H1 (cell line): ENCODE measurements around the gene TOM1. TPM values are rescaled to one million over a fixed set of nuclear protein-coding genes. Genes with fewer than 3 reads are reported as not detected.

ENCODE experiments used
- CTCF ChIA-PET: fragments of 300-600 bp; sonication (Branson Sonifier 250); formaldehyde crosslinking; loops from one replicate; lab custom pipeline; 2021; ENCODE audit not compliant: partially characterized antibody; lab: Charles Lee
- POLR2A ChIA-PET: fragments of 300-600 bp; sonication (Branson Sonifier 250); formaldehyde crosslinking; loops from one replicate; lab custom pipeline; 2021; ENCODE audit warnings: inconsistent platforms; ENCODE audit not compliant: partially characterized antibody; lab: Charles Lee
- DNase-seq, 2 experiments: peaks; one replicate each; pipeline versions ENCODE4 v3.0.0 to v3.0.0-alpha.2; 2010 to 2022; ENCODE audit warnings: low spot score in 2 of 2, low read depth in 1 of 2, mixed read lengths in 1 of 2
- FAIRE-seq: peaks from 2 replicates; lab custom pipeline; 2011; peaks lifted over from hg19 to GRCh38; lab: Jason Lieb, UNC
- H2AFZ ChIP-seq: 2 replicates; pipeline ENCODE4 v1.8.1; 2012; ENCODE audit warnings: low read length, inconsistent platforms
- H2AK5ac ChIP-seq: 2 replicates; pipeline ENCODE4 v1.6.1; 2013; ENCODE audit warnings: low read depth, low read length
- H2BK120ac ChIP-seq: replicated peaks from 2 replicates; pipeline ENCODE3; 2013; ENCODE audit warnings: low read depth, low read length, inconsistent platforms
- H2BK12ac ChIP-seq: 2 replicates; pipeline ENCODE4 v1.6.1; 2013; ENCODE audit warnings: low read depth, low read length
- H2BK15ac ChIP-seq: 2 replicates; pipeline ENCODE4 v1.6.1; 2013; ENCODE audit warnings: low read length
- H2BK20ac ChIP-seq: 2 replicates; pipeline ENCODE4 v1.6.1; 2013; ENCODE audit warnings: low read length
- H2BK5ac ChIP-seq: 2 replicates; pipeline ENCODE4 v1.6.1; 2013; ENCODE audit warnings: low read depth, low read length
- H3K14ac ChIP-seq: 2 replicates; pipeline ENCODE4 v1.6.1; 2013; ENCODE audit warnings: inconsistent platforms; ENCODE audit not compliant: insufficient read length
- H3K18ac ChIP-seq: 2 replicates; pipeline ENCODE4 v1.6.1; 2013; ENCODE audit warnings: low read length; ENCODE audit errors: extremely low read depth
- H3K23ac ChIP-seq: 2 replicates; pipeline ENCODE4 v1.6.1; 2013; ENCODE audit warnings: inconsistent platforms; ENCODE audit not compliant: insufficient read length
- H3K23me2 ChIP-seq: 2 replicates; pipeline ENCODE4 v1.6.1; 2013; ENCODE audit warnings: low read depth, low read length
- H3K27ac ChIP-seq: 2 replicates; pipeline ENCODE4 v1.6.1; 2011; ENCODE audit warnings: low read depth, low read length, inconsistent platforms
- H3K27me3 ChIP-seq, 4 experiments: replicated peaks in 1 of 4; 1 replicate in 1 of 4; 2 replicates in 3 of 4; pipeline versions ENCODE4 v1.6.1 to v1.8.1; 2011 to 2013; ENCODE audit warnings: low read length in 3 of 4, mild to moderate bottlenecking in 3 of 4, inconsistent platforms in 2 of 4, mixed read lengths in 2 of 4, moderate library complexity in 1 of 4; ENCODE audit not compliant: control insufficient read depth in 3 of 4, insufficient read depth in 3 of 4; ENCODE audit errors: extremely low read depth in 1 of 4
- H3K36me3 ChIP-seq, 4 experiments: 2 replicates each; pipeline versions ENCODE4 v1.6.1 to v1.8.1; 2011 to 2013; ENCODE audit warnings: mild to moderate bottlenecking in 4 of 4, low read length in 3 of 4, moderate library complexity in 2 of 4, control low read depth in 1 of 4, inconsistent platforms in 1 of 4; ENCODE audit not compliant: insufficient read depth in 4 of 4, control insufficient read depth in 2 of 4
- H3K4ac ChIP-seq: replicated peaks from 2 replicates; pipeline ENCODE3; 2013; ENCODE audit warnings: low read length, low read depth, mixed read lengths, inconsistent platforms; ENCODE audit not compliant: insufficient read length
- H3K4me1 ChIP-seq, 4 experiments: replicated peaks in 1 of 4; 1 replicate in 1 of 4; 2 replicates in 3 of 4; pipeline versions ENCODE4 v1.6.1 to v1.8.1; 2011 to 2013; ENCODE audit warnings: low read length in 3 of 4, inconsistent platforms in 2 of 4, mixed read lengths in 1 of 4; ENCODE audit not compliant: insufficient read depth in 4 of 4, control insufficient read depth in 3 of 4
- H3K4me2 ChIP-seq, 2 experiments: 2 replicates each; pipeline versions ENCODE4 v1.6.1 to v1.8.1; 2011 to 2013; ENCODE audit warnings: low read depth in 2 of 2, low read length in 2 of 2, control low read depth in 1 of 2, inconsistent platforms in 1 of 2, mild to moderate bottlenecking in 1 of 2; ENCODE audit not compliant: insufficient read depth in 1 of 2
- H3K4me3 ChIP-seq, 4 experiments: fragments of 200-600, 300-600 bp in 1 of 4; sonication (generic), shearing (Covaris generic), sonication (Bioruptor Twin) in 1 of 4; 2 replicates each; pipeline versions ENCODE4 v1.5.1 to v1.8.1; 2011 to 2016; ENCODE audit warnings: low read length in 4 of 4, low read depth in 3 of 4, control low read depth in 2 of 4, inconsistent platforms in 2 of 4, mild to moderate bottlenecking in 2 of 4, mixed read lengths in 1 of 4, moderate library complexity in 1 of 4; ENCODE audit not compliant: insufficient read depth in 2 of 4; ENCODE audit errors: extremely low read depth in 1 of 4
- H3K56ac ChIP-seq: replicated peaks from 2 replicates; pipeline ENCODE3; 2013; ENCODE audit warnings: low read depth, mild to moderate bottlenecking, mixed read lengths, low read length, inconsistent platforms; ENCODE audit not compliant: insufficient read length
- H3K79me1 ChIP-seq: 2 replicates; pipeline ENCODE4 v1.6.1; 2013; ENCODE audit warnings: low read depth, low read length, control low read depth
- H3K79me2 ChIP-seq, 2 experiments: 2 replicates each; pipeline versions ENCODE4 v1.6.1 to v1.8.1; 2012 to 2013; ENCODE audit warnings: low read length in 2 of 2, mild to moderate bottlenecking in 2 of 2, inconsistent platforms in 1 of 2; ENCODE audit not compliant: insufficient read depth in 2 of 2, control insufficient read depth in 1 of 2
- H3K9ac ChIP-seq, 4 experiments: replicated peaks in 1 of 4; 1 replicate in 1 of 4; 2 replicates in 3 of 4; pipeline versions ENCODE4 v1.6.1 to v1.8.1; 2011 to 2013; ENCODE audit warnings: low read depth in 3 of 4, low read length in 3 of 4, control low read depth in 2 of 4, mild to moderate bottlenecking in 2 of 4, moderate library complexity in 2 of 4, inconsistent platforms in 1 of 4; ENCODE audit errors: extremely low read depth in 1 of 4
- H3K9me3 ChIP-seq, 2 experiments: 2 replicates each; pipeline versions ENCODE4 v1.6.1 to v1.8.1; 2012 to 2013; ENCODE audit warnings: mild to moderate bottlenecking in 2 of 2, moderate library complexity in 2 of 2, control low read depth in 1 of 2, inconsistent platforms in 1 of 2, low read depth in 1 of 2, low read length in 1 of 2, mixed read lengths in 1 of 2; ENCODE audit not compliant: insufficient read depth in 2 of 2
- H4K20me1 ChIP-seq, 2 experiments: replicated peaks in 1 of 2; 2 replicates each; pipeline versions ENCODE3 to v1.8.1; 2011 to 2013; ENCODE audit warnings: inconsistent platforms in 2 of 2, low read length in 2 of 2, mild to moderate bottlenecking in 1 of 2; ENCODE audit not compliant: insufficient read depth in 2 of 2, control insufficient read depth in 1 of 2
- H4K5ac ChIP-seq: 2 replicates; pipeline ENCODE4 v1.6.1; 2013; ENCODE audit warnings: low read length, low read depth, mixed read lengths, inconsistent platforms; ENCODE audit not compliant: insufficient read length
- H4K8ac ChIP-seq: 2 replicates; pipeline ENCODE4 v1.8.0; 2013; ENCODE audit warnings: mild to moderate bottlenecking, moderate library complexity, low read length, inconsistent platforms; ENCODE audit not compliant: insufficient read depth; ENCODE audit errors: extremely low read depth
- H4K91ac ChIP-seq: replicated peaks from 2 replicates; pipeline ENCODE3; 2013; ENCODE audit warnings: low read length, mixed read lengths, inconsistent platforms; ENCODE audit not compliant: insufficient read length
- ASH2L ChIP-seq: fragments of 200-600, 300-600 bp; sonication (generic); IDR thresholded peaks from one replicate; pipeline ENCODE4 v1.7.1; 2017; ENCODE audit warnings: low read length
- CEBPB ChIP-seq: IDR thresholded peaks from 2 replicates; pipeline ENCODE4 v1.6.1; 2012; ENCODE audit warnings: low read depth, low read length
- CHD1 ChIP-seq: IDR thresholded peaks from 2 replicates; pipeline ENCODE4 v1.6.1; 2012; ENCODE audit warnings: low read depth, low read length, improper control_type of control experiment
- CHD2 ChIP-seq: IDR thresholded peaks from 2 replicates; pipeline ENCODE4 v1.6.1; 2012; ENCODE audit warnings: low read length, improper control_type of control experiment
- CTCF ChIP-seq, 3 experiments: IDR thresholded peaks; 1 replicate in 2 of 3; 2 replicates in 1 of 3; pipeline versions ENCODE4 v1.5.1 to v1.6.1; 2011; ENCODE audit warnings: low read length in 3 of 3, mild to moderate bottlenecking in 3 of 3, inconsistent platforms in 2 of 3, low read depth in 1 of 3, moderate library complexity in 1 of 3; ENCODE audit not compliant: insufficient read depth in 1 of 3; ENCODE audit errors: control extremely low read depth in 1 of 3
- HDAC6 ChIP-seq: IDR thresholded peaks from one replicate; pipeline ENCODE4 v1.7.1; 2012; ENCODE audit warnings: low read depth, mild to moderate bottlenecking, inconsistent platforms, low read length, moderate library complexity
- JUN ChIP-seq: IDR thresholded peaks from 2 replicates; pipeline ENCODE4 v1.6.1; 2011; ENCODE audit warnings: low read depth, mild to moderate bottlenecking, improper control_type of control experiment, low read length
- MAFK ChIP-seq: IDR thresholded peaks from 2 replicates; pipeline ENCODE4 v1.6.1; 2012; ENCODE audit warnings: low read depth, mild to moderate bottlenecking, improper control_type of control experiment, low read length
- PHF8 ChIP-seq: fragments of 200-600 bp; sonication (generic); conservative IDR thresholded peaks from 2 replicates; pipeline ENCODE4 v1.7.1; 2012; ENCODE audit warnings: low read depth, mild to moderate bottlenecking, inconsistent platforms, low read length, moderate library complexity
- POU5F1 ChIP-seq: IDR thresholded peaks from 2 replicates; pipeline ENCODE4 v1.6.1; 2011; ENCODE audit warnings: low read depth, mild to moderate bottlenecking, low read length, moderate library complexity
- RXRA ChIP-seq: IDR thresholded peaks from 2 replicates; pipeline ENCODE4 v1.6.1; 2011; ENCODE audit warnings: low read depth, mild to moderate bottlenecking, low read length, moderate library complexity; ENCODE audit not compliant: insufficient read depth
- WGBS, 2 experiments: shearing (Covaris generic) in 1 of 2; methylation state at CpG; one replicate each; pipeline versions ENCODE4 v1.1.6 to v1.1.7; 2013 to 2015; ENCODE audit warnings: low lambda C conversion rate in 2 of 2, mixed read lengths in 2 of 2, inconsistent platforms in 1 of 2, low coverage in 1 of 2, missing lambda C conversion rate in 1 of 2; ENCODE audit not compliant: insufficient replicate concordance in 2 of 2, insufficient coverage in 1 of 2, insufficient read length in 1 of 2; ENCODE audit errors: extremely low coverage in 1 of 2, missing lambda C conversion rate in 1 of 2; 5-methylcytosine and 5-hydroxymethylcytosine counted together
- polyA plus RNA-seq, 7 experiments: library from polyadenylated mRNA; depleted of rRNA in 3 of 7; stranded (reverse) in 5 of 7; unstranded in 2 of 7; fragments of >200 nt in 5 of 7; fragments of 200-250 nt in 2 of 7; gene quantifications; 1 replicate in 5 of 7; 2 replicates in 1 of 7; 4 replicates in 1 of 7; pipeline versions ENCODE4 v1.2.1 to v1.2.3, GENCODE V29; 2011 to 2013; ENCODE audit warnings: missing spikeins in 2 of 7, mixed read lengths in 2 of 7
- total RNA-seq: library from RNA; stranded (reverse); fragmentation: NEBNext Ultra II Directional; extraction: Animal tissue kit (Norgen Biotek cat#: 25700); gene quantifications from 2 replicates; pipeline ENCODE4 v1.2.1, GENCODE V29; 2021

Gene TOM1
- total and polyA plus RNA-seq, 2 of the 8 experiments (the other 6 are each of a cell fraction or from before 2014, with no cell fraction given) = 25.1 to 39.2 TPM

- Histone ChIP-seq H3K79me1 (peaks cover 3% of the 10 kb centered on the region), H3K14ac (no peak overlapping the region), H3K18ac (no peak overlapping the region), H3K23ac (no peak overlapping the region), H3K9me3 (no peaks in the 10 kb centered on the region), H2BK12ac (no peak overlapping the region), H3K36me3 (no peaks in the 10 kb centered on the region; a peak in 1 of 8 replicates), H3K27ac (no peak overlapping the region), H2BK15ac (no peak overlapping the region), H3K23me2 (no peaks in the 10 kb centered on the region), H4K20me1 (peaks cover 0 to 6% of the 10 kb centered on the region in 2 experiments), H2BK20ac (no peak overlapping the region), H3K9ac (no peak overlapping the region), H3K4me2 (no peak overlapping the region), H2BK5ac (no peak overlapping the region), H3K4me1 (no peaks in the 10 kb centered on the region; a peak in 3 of 7 replicates), H4K5ac (no peak overlapping the region), H3K4ac (no peak overlapping the region), H2AFZ (no peak overlapping the region), H4K91ac (no peak overlapping the region), H4K8ac (peak overlapping the region; percentile 31; the same call in 1 of the 2 replicates), H3K79me2 (no peaks in the 10 kb centered on the region), H2AK5ac (no peak overlapping the region), H3K27me3 (no peaks in the 10 kb centered on the region), H2BK120ac (no peak overlapping the region), H3K4me3 (no peak overlapping the region), H3K56ac (no peak overlapping the region)
- CTCF ChIA-PET = no interaction called here
- POLR2A ChIA-PET = interaction anchor here (1.6 kb wide), 1 partner anchor 12 kb away, joined by 4 read pairs; no protein-coding TSS in a partner anchor
- no peak for FAIRE-seq
- no peak for DNase-seq
- whole genome bisulfite sequencing, 2 experiments = 91% methylated on average over 12 of the region's 12 CpGs; no CpG with 5 or more reads in 1 of the 2 experiments
- TF ChIP-seq JUN = no peak
- no peak for TF ChIP-seq POU5F1
- TF ChIP-seq CTCF (IDR thresholded peaks at IDR 0.05; ENCODE audit: control extremely low read depth in 1 of 3, insufficient read depth in 1 of 3, low read depth in 1 of 3, low read length in 3 of 3) = no peak
- no peak for TF ChIP-seq CHD2
- no peak for TF ChIP-seq CHD1
- TF ChIP-seq MAFK = no peak
- TF ChIP-seq CEBPB = no peak
- TF ChIP-seq HDAC6 = no peak
- TF ChIP-seq PHF8 = no peak
- no peak for TF ChIP-seq RXRA
- no peak for TF ChIP-seq ASH2L
These were observed 18.1 kb downstream of the TOM1 start for GRCh38 chr22:35317680-35318290.
